Muscle layer of duodenum (tissue), 2 donors: ENCODE measurements around the gene EPN1.
A peak's percentile ranks its signal among the peaks of the same experiment; 100 is the strongest.

Experiments used
- H3K27ac ChIP-seq: one replicate; pipeline ENCODE4 v1.7.0; 2013; ENCODE audit warnings: mild to moderate bottlenecking, low read length
- H3K27me3 ChIP-seq: one replicate; pipeline ENCODE4 v1.7.0; 2013; ENCODE audit warnings: low read depth, mild to moderate bottlenecking, control low read depth, low read length
- H3K36me3 ChIP-seq, 2 donors: one replicate each; pipeline ENCODE4 v1.7.0; 2013; ENCODE audit warnings: low read length in 2 of 2, control low read depth in 1 of 2, mild to moderate bottlenecking in 1 of 2; ENCODE audit not compliant: insufficient read depth in 2 of 2, control insufficient read depth in 1 of 2
- H3K4me1 ChIP-seq, 2 donors: one replicate each; pipeline ENCODE4 v1.7.0; 2013; ENCODE audit warnings: low read length in 2 of 2, mild to moderate bottlenecking in 2 of 2, control low read depth in 1 of 2, moderate library complexity in 1 of 2; ENCODE audit not compliant: insufficient read depth in 2 of 2, control insufficient read depth in 1 of 2
- H3K4me3 ChIP-seq, 2 donors: one replicate each; pipeline ENCODE4 v1.7.0; 2013; ENCODE audit warnings: low read length in 2 of 2, low read depth in 1 of 2, mild to moderate bottlenecking in 1 of 2
- H3K9me3 ChIP-seq, 2 donors: one replicate each; pipeline ENCODE4 v1.7.0; 2013; ENCODE audit warnings: low read length in 2 of 2, control low read depth in 1 of 2, mild to moderate bottlenecking in 1 of 2; ENCODE audit not compliant: control insufficient read depth in 1 of 2
- donor health status: healthy.

EPN1 gene

DNA sequence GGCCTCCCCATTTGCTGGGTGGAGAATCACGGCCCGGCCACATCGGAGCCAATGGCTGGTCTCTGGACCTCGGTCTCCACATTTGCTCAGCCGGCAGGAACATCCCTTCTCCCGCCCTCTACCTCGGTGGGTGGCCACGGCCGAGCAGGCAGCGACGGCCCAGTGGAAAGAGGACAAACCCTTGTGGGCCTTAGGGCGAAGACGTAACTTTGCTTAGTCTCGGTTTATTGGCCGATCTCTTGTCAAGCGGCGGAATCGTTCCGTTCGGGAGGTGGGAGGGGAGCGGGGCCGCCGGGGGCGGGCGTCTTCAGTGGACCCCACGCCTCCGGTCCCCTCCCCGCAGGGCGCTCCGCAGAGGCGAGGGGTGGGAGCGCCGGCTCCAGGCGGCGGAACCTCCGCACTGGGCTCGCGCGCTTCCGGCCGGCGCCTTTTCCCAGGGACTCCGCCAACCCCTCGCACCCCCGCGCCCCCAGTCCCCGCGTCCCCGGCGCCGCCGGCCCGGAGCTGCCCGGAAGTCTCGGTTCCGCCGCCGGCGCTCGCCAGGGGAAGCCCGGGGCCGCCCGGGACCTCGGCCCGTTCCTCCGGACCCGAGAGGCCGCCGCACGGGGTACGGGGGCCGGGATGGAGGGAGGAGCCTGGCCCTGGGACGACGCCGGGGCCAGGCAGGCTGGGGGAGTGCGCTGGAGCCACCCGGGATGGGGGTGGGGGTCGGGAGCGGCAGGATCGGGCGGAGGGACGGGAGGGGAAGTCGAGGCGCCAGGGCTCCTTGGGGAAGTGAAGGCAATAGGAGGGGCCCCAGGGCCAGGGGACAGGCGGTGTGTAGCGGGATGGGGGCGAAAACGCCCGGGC is 34.2 kb upstream of the EPN1 start, which contains the start of gene ZNF580:
Gene ZNF580, plus strand, starts transcription at position 426 of the 849 bp plus-strand sequence. CDS start 1,507 bp downstream, outside the sequence.
- Histone ChIP-seq H3K4me1 (peaks cover 11 to 77% of the 10 kb centered on the region in 2 donors), H3K36me3 (peaks cover 4 to 14% of the 10 kb centered on the region in 2 donors), H3K9me3 (no peaks in the 10 kb centered on the region), H3K27me3 (no peaks in the 10 kb centered on the region), H3K27ac (peak within 1 kb of the TSS; percentile 63), H3K4me3 (peak within 1 kb of the TSS; percentile 81 to 87)

DNA sequence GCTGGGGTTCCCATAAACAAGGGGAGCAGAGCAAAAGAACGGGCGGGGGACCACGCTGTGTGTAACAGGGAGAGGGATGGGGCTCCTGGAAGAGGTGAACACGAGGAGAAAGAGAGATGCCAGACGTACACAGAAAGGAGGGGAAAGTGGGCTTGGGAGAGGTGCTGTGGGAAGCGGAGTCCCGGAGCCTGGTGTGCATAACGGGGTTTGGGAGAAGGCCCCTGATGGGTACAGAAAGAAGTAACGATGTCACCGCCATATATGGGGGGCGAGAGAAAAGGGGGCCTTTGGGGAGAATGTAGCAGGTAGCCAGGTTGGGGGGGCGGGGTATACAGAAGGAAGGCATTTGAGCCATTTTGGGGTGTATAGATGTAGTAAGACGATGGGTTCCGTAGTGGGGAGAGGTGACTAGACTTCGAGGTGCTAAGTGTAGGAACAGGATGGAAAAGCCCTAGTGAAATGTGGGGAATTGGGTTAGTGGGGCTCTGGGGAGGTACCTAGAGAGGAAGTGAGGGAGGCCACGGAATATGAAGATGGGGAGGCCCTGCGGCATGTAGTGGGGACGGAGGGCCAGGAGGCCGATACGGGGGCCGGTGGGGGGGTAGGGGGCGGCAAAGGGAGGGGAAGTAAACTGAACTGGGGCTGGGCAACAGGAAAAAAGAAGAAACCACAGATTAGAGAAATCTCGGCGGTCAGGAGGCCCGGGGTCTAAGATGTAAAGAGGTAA is 33.4 kb upstream of the EPN1 start:
- H3K27ac ChIP-seq = peak overlapping the region; percentile 60

DNA sequence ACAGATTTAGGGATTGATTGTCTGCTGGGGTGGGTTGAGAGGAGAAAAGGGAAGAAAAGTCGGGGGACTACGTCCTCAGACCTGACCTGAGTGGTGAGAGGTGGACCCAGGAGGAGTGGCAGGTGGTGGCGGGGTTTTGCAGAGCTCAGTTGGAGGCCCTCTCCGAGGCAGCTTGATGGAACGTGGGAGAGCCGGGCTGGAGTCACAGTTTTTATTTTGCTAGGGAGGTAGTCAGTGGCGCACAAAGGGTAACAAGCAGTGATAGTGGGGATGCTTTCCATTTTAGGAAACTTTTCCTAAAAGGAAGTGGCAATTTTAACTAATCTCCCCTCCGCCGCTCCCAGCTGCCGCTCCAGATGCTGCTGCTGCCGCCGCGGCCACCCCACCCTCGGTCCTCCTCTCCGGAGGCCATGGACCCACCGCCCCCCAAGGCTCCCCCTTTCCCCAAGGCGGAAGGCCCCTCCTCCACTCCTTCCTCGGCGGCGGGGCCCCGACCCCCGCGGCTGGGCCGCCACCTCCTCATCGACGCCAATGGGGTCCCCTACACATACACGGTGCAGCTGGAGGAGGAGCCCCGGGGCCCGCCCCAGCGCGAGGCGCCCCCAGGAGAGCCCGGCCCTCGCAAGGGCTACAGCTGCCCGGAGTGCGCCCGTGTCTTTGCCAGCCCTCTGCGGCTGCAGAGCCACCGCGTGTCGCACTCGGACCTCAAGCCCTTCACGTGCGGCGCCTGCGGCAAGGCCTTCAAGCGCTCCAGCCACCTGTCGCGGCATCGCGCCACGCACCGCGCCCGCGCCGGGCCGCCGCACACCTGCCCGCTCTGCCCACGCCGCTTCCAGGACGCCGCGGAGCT is 32.6 kb upstream of the EPN1 start:
- H3K27me3 ChIP-seq = no peaks in the 10 kb centered on the region
- peak overlapping the region; percentile 31 for H3K27ac ChIP-seq
- H3K36me3 ChIP-seq = peaks cover 4 to 14% of the 10 kb centered on the region in 2 donors
- no peaks in the 10 kb centered on the region for H3K9me3 ChIP-seq
- peak overlapping the region; percentile 81 to 87 for H3K4me3 ChIP-seq
- H3K4me1 ChIP-seq = peaks cover 10 to 68% of the 10 kb centered on the region in 2 donors

More for the DNA sequence above, 33.4 kb upstream of the EPN1 start:
- Histone ChIP-seq H3K27me3 (no peaks in the 10 kb centered on the region), H3K36me3 (peaks cover 4 to 14% of the 10 kb centered on the region in 2 donors), H3K9me3 (no peaks in the 10 kb centered on the region), H3K4me1 (peaks cover 7 to 70% of the 10 kb centered on the region in 2 donors), H3K4me3 (peak overlapping the region; percentile 81 to 87)

DNA sequence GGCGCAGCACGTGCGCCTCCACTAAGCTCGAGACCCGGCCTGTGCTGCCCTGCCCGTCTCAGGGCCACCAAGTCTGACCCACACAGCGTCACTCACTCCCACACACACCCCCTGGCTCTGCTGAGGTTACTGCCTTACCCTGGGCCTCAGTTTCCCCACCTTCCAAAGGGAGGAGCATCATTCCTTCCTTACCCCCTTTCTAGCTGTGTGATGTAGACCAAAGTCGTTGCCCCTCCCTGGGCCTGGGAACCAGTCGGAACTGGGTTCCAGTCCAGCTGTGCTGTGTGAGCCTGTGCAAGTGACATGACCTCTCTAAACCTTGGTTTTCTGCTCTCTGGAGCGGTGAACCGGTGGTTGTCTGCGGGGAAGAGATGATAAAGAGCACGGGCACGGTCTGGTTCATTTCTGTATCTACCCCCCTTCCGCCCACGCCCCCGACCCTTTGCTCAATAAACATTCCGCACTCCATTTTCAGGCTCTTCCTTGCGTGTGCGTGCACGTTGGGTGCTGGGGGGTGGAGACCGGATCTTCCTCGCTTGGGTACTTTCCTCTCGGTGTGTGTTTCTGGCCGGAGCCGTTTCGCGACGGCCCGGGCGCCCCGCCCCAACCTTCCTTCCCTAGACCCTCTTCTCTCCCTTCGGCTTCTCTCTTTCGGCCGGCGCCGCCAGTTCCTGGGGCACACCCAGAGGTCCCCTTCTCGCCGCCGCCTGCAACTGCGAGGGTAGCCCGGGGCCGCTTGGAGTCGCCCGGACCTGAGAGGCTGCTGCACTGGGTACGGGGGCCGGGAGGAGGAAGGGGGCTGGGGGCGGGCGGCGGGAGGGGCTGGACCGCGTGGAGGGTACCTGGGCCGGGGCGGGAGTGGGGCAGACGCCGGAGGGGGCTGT is 31.8 kb upstream of the EPN1 start, which contains the start of gene ZNF581:
Gene ZNF581, plus strand, starts transcription at position 647 of the 884 bp plus-strand sequence. CDS start 923 bp downstream, outside the sequence.
- no peaks in the 10 kb centered on the region for H3K9me3 ChIP-seq
- peaks cover 12 to 65% of the 10 kb centered on the region in 2 donors for H3K4me1 ChIP-seq
- H3K27me3 ChIP-seq = no peaks in the 10 kb centered on the region
- peak within 1 kb of the TSS; percentile 31 for H3K27ac ChIP-seq
- H3K36me3 ChIP-seq = peaks cover 4 to 14% of the 10 kb centered on the region in 2 donors
- peak within 1 kb of the TSS; percentile 81 to 82 for H3K4me3 ChIP-seq

DNA sequence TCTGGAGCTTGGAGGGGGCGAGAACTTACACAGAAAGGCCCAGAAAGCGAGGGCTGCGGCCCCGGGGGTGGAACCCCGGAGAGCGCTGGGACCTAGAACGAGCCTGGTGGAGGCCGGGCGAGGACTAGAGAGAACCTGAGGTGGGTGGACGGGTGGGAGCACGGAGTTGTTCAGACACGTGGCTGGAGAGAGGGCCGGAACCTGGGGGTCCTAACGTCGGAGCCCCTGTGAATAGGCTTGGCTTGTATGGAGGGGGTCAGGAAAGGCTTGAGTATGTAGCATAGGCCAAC is 31.2 kb upstream of the EPN1 start:
- H3K9me3 ChIP-seq = no peaks in the 10 kb centered on the region
- H3K36me3 ChIP-seq = peaks cover 4 to 14% of the 10 kb centered on the region in 2 donors
- no peak overlapping the region for H3K27ac ChIP-seq
- no peaks in the 10 kb centered on the region for H3K27me3 ChIP-seq
- H3K4me3 ChIP-seq = peak overlapping the region; percentile 76 to 81
- H3K4me1 ChIP-seq = peaks cover 12 to 66% of the 10 kb centered on the region in 2 donors

DNA sequence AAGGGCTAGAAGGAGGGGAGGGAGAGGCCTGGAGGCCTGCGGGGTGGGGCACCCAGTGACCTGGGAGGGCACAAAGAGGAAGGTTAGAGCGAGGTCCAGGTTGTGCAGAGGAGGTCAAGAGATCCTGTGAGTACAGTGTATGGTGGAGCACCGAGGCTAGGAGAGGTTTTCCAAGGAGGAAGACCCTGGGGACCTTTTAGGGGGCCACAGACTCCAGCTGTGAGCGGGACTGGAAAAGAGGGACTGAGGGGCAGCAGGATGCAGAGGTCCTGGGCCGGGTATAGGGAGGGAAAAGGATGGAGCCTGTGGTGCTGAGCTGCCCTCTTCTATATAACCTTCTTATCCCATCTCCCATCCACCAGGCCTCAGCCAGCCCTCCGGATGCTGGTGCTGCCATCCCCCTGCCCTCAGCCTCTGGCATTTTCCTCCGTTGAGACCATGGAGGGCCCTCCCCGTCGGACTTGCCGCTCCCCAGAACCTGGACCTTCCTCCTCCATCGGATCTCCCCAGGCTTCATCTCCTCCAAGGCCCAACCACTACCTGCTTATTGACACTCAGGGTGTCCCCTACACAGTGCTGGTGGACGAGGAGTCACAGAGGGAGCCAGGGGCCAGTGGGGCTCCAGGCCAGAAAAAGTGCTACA is 30.7 kb upstream of the EPN1 start:
- peaks cover 12 to 66% of the 10 kb centered on the region in 2 donors for H3K4me1 ChIP-seq
- H3K36me3 ChIP-seq = peaks cover 4 to 14% of the 10 kb centered on the region in 2 donors
- no peaks in the 10 kb centered on the region for H3K9me3 ChIP-seq
- H3K27me3 ChIP-seq = no peaks in the 10 kb centered on the region
- H3K4me3 ChIP-seq = peak overlapping the region; percentile 76 to 81
- H3K27ac ChIP-seq = no peak overlapping the region

DNA sequence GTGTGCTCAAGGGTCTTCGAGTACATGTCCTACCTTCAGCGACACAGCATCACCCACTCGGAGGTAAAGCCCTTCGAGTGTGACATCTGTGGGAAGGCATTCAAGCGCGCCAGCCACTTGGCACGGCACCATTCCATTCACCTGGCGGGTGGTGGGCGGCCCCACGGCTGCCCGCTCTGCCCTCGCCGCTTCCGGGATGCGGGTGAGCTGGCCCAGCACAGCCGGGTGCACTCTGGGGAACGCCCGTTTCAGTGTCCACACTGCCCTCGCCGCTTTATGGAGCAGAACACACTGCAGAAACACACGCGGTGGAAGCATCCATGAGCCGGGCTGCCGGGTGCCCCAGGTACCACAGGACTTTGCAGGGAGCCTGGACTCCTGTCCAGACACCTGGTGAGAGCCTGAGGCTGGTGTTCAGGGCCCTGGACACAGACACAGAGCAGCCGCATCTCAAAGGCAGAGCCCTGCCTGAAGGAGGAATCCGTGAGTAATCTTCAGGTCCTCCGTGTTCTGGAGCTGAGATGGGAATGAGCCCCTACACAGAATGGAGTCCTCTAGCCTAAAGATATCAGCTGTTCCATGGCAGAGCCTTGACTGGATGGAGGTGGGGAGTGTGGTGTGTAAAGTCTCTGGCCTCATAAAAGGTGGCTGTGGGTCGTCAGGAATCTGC is 30.0 kb upstream of the EPN1 start:
- Histone ChIP-seq H3K4me3 (peak overlapping the region; percentile 76 to 81), H3K27ac (no peak overlapping the region), H3K27me3 (no peaks in the 10 kb centered on the region)

DNA sequence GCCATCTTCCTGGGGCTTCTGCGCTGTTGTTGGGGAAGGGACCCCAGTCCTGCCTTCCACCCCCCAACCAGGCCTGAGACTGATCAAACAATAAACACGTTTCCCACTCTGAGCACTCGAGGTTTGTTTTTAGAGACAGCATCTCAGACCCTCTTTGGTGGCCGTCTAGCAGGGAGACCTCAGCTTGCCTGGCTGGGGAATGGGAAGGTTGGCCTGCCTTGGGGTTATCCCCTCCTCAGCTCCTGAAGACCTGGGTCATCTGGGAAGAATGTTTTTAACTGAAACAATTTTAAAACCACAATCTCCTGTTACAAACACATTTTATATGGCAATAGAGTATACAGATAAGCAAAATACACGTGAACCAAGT is 29.5 kb upstream of the EPN1 start:
- H3K27me3 ChIP-seq = no peaks in the 10 kb centered on the region
- no peaks in the 10 kb centered on the region for H3K9me3 ChIP-seq
- peaks cover 4 to 14% of the 10 kb centered on the region in 2 donors for H3K36me3 ChIP-seq
- peaks cover 5 to 62% of the 10 kb centered on the region in 2 donors for H3K4me1 ChIP-seq
- H3K4me3 ChIP-seq = no peak overlapping the region
- no peak overlapping the region for H3K27ac ChIP-seq

More for the DNA sequence above, 30.0 kb upstream of the EPN1 start:
- H3K36me3 ChIP-seq = peaks cover 4 to 14% of the 10 kb centered on the region in 2 donors
- H3K4me1 ChIP-seq = peaks cover 10 to 66% of the 10 kb centered on the region in 2 donors
- H3K9me3 ChIP-seq = no peaks in the 10 kb centered on the region

DNA sequence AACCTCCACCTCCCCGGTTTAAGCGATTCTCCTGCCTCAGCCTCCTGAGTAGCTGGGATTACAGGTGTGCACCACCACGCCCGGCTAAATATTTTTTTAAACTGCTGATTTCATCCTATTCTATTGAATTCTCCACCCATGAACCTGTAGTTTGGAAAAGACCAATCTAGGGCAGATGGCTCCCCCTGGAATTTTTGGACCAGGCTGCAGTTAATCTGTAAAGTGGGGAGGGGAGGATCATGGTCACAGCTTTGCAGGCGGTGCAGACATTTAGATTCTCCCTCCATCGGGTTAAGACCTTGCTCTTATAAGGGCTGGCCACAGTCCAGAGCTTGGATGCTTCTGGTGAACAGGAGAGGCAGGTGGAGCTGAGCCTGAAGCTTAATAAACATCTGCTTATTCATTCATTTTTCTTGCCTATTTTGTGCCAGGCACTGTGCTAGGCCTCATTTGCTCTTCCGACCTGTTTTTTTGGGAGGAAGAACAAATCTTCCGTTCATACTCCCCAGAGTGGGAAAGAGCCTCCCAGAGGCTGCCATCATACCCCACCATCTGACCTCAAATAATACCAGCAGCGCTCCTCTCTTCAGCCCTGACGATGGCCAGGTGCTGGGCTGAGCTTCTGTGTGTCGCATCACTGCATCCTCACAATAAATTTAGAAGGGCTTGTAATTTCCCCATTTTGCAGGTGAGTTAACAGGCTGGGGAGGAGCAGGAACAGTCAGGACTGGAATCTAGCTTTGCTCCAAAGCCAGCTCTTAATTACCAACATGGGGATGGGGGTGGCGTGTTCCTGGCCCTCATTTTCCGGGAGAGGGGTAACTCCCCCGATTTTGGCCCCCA is 27.9 kb upstream of the EPN1 start:
- peaks cover 4 to 14% of the 10 kb centered on the region in 2 donors for H3K36me3 ChIP-seq

More for the DNA sequence above, 27.9 kb upstream of the EPN1 start:
- H3K4me1 ChIP-seq = peaks cover 5 to 53% of the 10 kb centered on the region in 2 donors
- no peaks in the 10 kb centered on the region for H3K9me3 ChIP-seq
- peak overlapping the region; percentile 67 to 88 for H3K4me3 ChIP-seq
- peak overlapping the region; percentile 51 for H3K27ac ChIP-seq
- no peaks in the 10 kb centered on the region for H3K27me3 ChIP-seq
